HepG2 (cell line): ENCODE data around the gene TMEM135. TPM values are rescaled to one million over a fixed set of nuclear protein-coding genes. Genes with fewer than 3 reads are reported as not detected.

ENCODE experiments used
- ATAC-seq: fragments of 200-7000 bp; cut with Tn5 transposase; 3 replicates; pipeline ENCODE4 v1.9.1; 2020; ENCODE audit warnings: mild to moderate bottlenecking, moderate library complexity
- BruUV-seq: library from RNA; stranded (reverse); fragments of 400-500 nt; replicated peaks from 2 replicates; lab custom pipeline; 2021; lab: Mats Ljungman, UMichigan
- CTCF ChIA-PET: fragments of 300-600 bp; formaldehyde crosslinking; extraction: SDS; loops from one replicate; lab custom pipeline; 2021; ENCODE audit warnings: low total read pairs, inconsistent platforms, low intra/inter-chr PET ratio; lab: Yijun Ruan, JAX
- POLR2A ChIA-PET: fragments of 350-600 bp; sonication (Branson Sonifier 250); formaldehyde crosslinking; loops from one replicate; lab custom pipeline; 2020; ENCODE audit warnings: antibody characterized with exemption, inconsistent platforms; lab: Yijun Ruan, JAX
- DNase-seq: peaks from one replicate; pipeline ENCODE4 v3.0.0-alpha.2; 2015; ENCODE audit warnings: low spot score
- FAIRE-seq: peaks from 3 replicates; lab custom pipeline; 2011; peaks lifted over from hg19 to GRCh38; lab: Jason Lieb, UNC
- H2AFZ ChIP-seq: one replicate; pipeline ENCODE4 v1.6.1; 2011; ENCODE audit warnings: low read length, inconsistent platforms
- H3K27ac ChIP-seq: fragments of 300-600 bp; 3 replicates; pipeline ENCODE4 v1.8.0; 2011; ENCODE audit warnings: mixed run types, mild to moderate bottlenecking, mixed read lengths, low read length, inconsistent platforms; ENCODE audit not compliant: insufficient read depth; ENCODE audit errors: extremely low read length
- H3K27me3 ChIP-seq, 2 experiments: fragments of 200-600 bp in 1 of 2; 2 replicates in 1 of 2; 3 replicates in 1 of 2; pipeline versions ENCODE4 v1.6.0 to v1.8.0; 2011; ENCODE audit warnings: low read length in 2 of 2, mild to moderate bottlenecking in 2 of 2, moderate library complexity in 2 of 2, inconsistent platforms in 1 of 2; ENCODE audit not compliant: insufficient read depth in 2 of 2, control insufficient read depth in 1 of 2
- H3K36me3 ChIP-seq, 2 experiments: fragments of 200-600 bp in 1 of 2; replicated peaks in 1 of 2; 2 replicates in 1 of 2; 3 replicates in 1 of 2; pipeline versions ENCODE4 v1.5.1 to v1.8.0; 2011; ENCODE audit warnings: low read length in 2 of 2, inconsistent platforms in 1 of 2; ENCODE audit not compliant: insufficient read depth in 2 of 2, control insufficient read depth in 1 of 2
- H3K4me1 ChIP-seq: 2 replicates; pipeline ENCODE4 v1.5.1; 2012; ENCODE audit warnings: low read length, inconsistent platforms; ENCODE audit not compliant: insufficient read depth
- H3K4me2 ChIP-seq: 2 replicates; pipeline ENCODE4 v1.6.0; 2011; ENCODE audit warnings: low read depth, low read length, inconsistent platforms
- H3K4me3 ChIP-seq, 3 experiments: fragments of 200-600 bp in 1 of 3; sonication (generic), shearing (Covaris generic) in 1 of 3; replicated peaks in 1 of 3; 2 replicates each; pipeline ENCODE4 v1.5.1; 2011 to 2016; ENCODE audit warnings: low read length in 3 of 3, inconsistent platforms in 2 of 3, low read depth in 2 of 3, mild to moderate bottlenecking in 2 of 3, control low read depth in 1 of 3, mixed read lengths in 1 of 3; ENCODE audit not compliant: insufficient read depth in 1 of 3
- H3K79me2 ChIP-seq: one replicate; pipeline ENCODE4 v1.6.1; 2011; ENCODE audit warnings: low read length, inconsistent platforms; ENCODE audit not compliant: insufficient read depth
- H3K9ac ChIP-seq: 2 replicates; pipeline ENCODE4 v1.6.0; 2011; ENCODE audit warnings: mild to moderate bottlenecking, low read depth, low read length, inconsistent platforms; ENCODE audit not compliant: insufficient read depth
- H3K9me3 ChIP-seq: 2 replicates; pipeline ENCODE4 v1.5.1; 2012; ENCODE audit warnings: mild to moderate bottlenecking, low read length
- H4K20me1 ChIP-seq: 2 replicates; pipeline ENCODE4 v1.6.0; 2011; ENCODE audit warnings: inconsistent platforms, mild to moderate bottlenecking, low read length, moderate library complexity; ENCODE audit not compliant: insufficient read depth
- AKAP8 ChIP-seq: sonication (generic); formaldehyde crosslinking; IDR thresholded peaks from 2 replicates; pipeline ENCODE4 v1.5.1; 2020; ENCODE audit warnings: mild to moderate bottlenecking, missing genetic modification reagents
- ARNT2 ChIP-seq: sonication (generic); formaldehyde crosslinking; IDR thresholded peaks from 2 replicates; pipeline ENCODE4 v1.8.0; 2022; ENCODE audit warnings: mild to moderate bottlenecking, low read depth, missing genetic modification reagents, moderate library complexity
- CENPT ChIP-seq: sonication (generic); formaldehyde crosslinking; IDR thresholded peaks from 2 replicates; pipeline ENCODE4 v1.8.0; 2022; ENCODE audit warnings: low read depth, mild to moderate bottlenecking, moderate library complexity, missing genetic modification reagents
- EED ChIP-seq: sonication (generic); formaldehyde crosslinking; IDR thresholded peaks from 2 replicates; pipeline ENCODE4 v1.5.0; 2020; ENCODE audit warnings: mild to moderate bottlenecking, missing genetic modification reagents
- HMG20B ChIP-seq: conservative IDR thresholded peaks from 2 replicates; pipeline ENCODE4 v1.6.1; 2016; ENCODE audit warnings: missing genetic modification reagents, missing compliant biosample characterization
- MBNL3 ChIP-seq: fragments of 250-450 bp; sonication (Bioruptor Pico); conservative IDR thresholded peaks from 2 replicates; pipeline ENCODE4 v1.8.0; 2022; ENCODE audit warnings: mild to moderate bottlenecking, inconsistent platforms
- RNF2 ChIP-seq: fragments of 450-650 bp; conservative IDR thresholded peaks from 2 replicates; pipeline ENCODE4 v1.6.1; 2016; ENCODE audit warnings: low read depth
- SIN3B ChIP-seq: fragments of 150-350 bp; IDR thresholded peaks from 2 replicates; pipeline ENCODE4 v1.6.1; 2014; ENCODE audit warnings: low read length
- SRSF1 ChIP-seq: fragments of 200-400 bp; formaldehyde crosslinking; optimal IDR thresholded peaks from 2 replicates; pipeline ENCODE3; 2017; ENCODE audit warnings: mild to moderate bottlenecking, low read depth, low read length, moderate library complexity
- ZMAT5 ChIP-seq: sonication (generic); formaldehyde crosslinking; IDR thresholded peaks from 2 replicates; pipeline ENCODE4 v1.5.0; 2020; ENCODE audit warnings: mild to moderate bottlenecking, low read depth, missing genetic modification reagents, borderline replicate concordance
- ZNF7 ChIP-seq: IDR thresholded peaks from 2 replicates; pipeline ENCODE4 v1.6.1; 2016; ENCODE audit warnings: missing biosample characterization, missing genetic modification reagents
- ZNF878 ChIP-seq: sonication (generic); formaldehyde crosslinking; IDR thresholded peaks from 2 replicates; pipeline ENCODE4 v1.8.1; 2023; ENCODE audit warnings: mild to moderate bottlenecking, missing genetic modification reagents, moderate library complexity
- whole genome bisulfite sequencing: methylation state at CpG from one replicate; pipeline ENCODE4 v1.1.6; 2017; ENCODE audit warnings: low lambda C conversion rate; 5-methylcytosine and 5-hydroxymethylcytosine counted together
- in situ Hi-C: cut with HindIII; loops from 2 replicates; pipeline ENCODE4 v1.10.0; 2017; ENCODE audit warnings: low pct_unique_long_range_greater_than_20kb; ENCODE audit not compliant: extremely low pct_ligation_motif_present
- intact Hi-C: fragments of 100-400 bp; cut with micrococcal nuclease; formaldehyde crosslinking; loops from one replicate; pipeline ENCODE4 v1.10.0; 2022; ENCODE audit not compliant: unreplicated experiment
- polyA plus RNA-seq, 8 experiments: library from polyadenylated mRNA; depleted of rRNA in 3 of 8; stranded (reverse) in 7 of 8; unstranded in 1 of 8; fragments of >200 nt; fragmentation: Illumina TruSeq in 4 of 8; extraction: Trizol in 4 of 8; gene quantifications; 2 replicates each; pipeline versions ENCODE4 v1.2.1 to v1.2.3, GENCODE V29; 2011 to 2016; ENCODE audit warnings: low read depth in 4 of 8, missing spikeins in 1 of 8, mixed read lengths in 1 of 8; ENCODE audit not compliant: insufficient read depth in 1 of 8
- total RNA-seq, 5 experiments: library from RNA; depleted of rRNA; stranded (reverse); fragments of >200 nt; fragmentation: Illumina TruSeq; extraction: Trizol; gene quantifications; 2 replicates each; pipeline ENCODE4 v1.2.3, GENCODE V29; 2016; ENCODE audit warnings: low read depth in 1 of 5
- TF ChIP-seq, protein P1 (sequence below): sonication (generic); formaldehyde crosslinking; IDR thresholded peaks from 2 replicates; pipeline ENCODE4 v1.4.0; 2020; ENCODE audit warnings: missing genetic modification reagents; ENCODE audit errors: not compliant biosample characterization
- TF ChIP-seq, protein P2 (sequence below): IDR thresholded peaks from 2 replicates; pipeline ENCODE4 v1.6.1; 2016; ENCODE audit warnings: mild to moderate bottlenecking
- TF ChIP-seq, protein P3 (sequence below): sonication (generic); formaldehyde crosslinking; IDR thresholded peaks from 2 replicates; pipeline ENCODE4 v1.4.0; 2020; ENCODE audit warnings: missing genetic modification reagents

The TMEM135 gene
- total and polyA plus RNA-seq, 2 of the 13 experiments (the other 11 are each of a cell fraction or from before 2014, with no cell fraction given), result 36.6 to 88.9 TPM

- TF ChIP-seq AKAP8 (no peak), ZNF878 (CRISPR knock-in tag) (no peak), MBNL3 (CRISPR knock-in tag) (no peak), ZNF7 (CRISPR knock-in tag) (no peak), HMG20B (CRISPR knock-in tag) (no peak)
- TF ChIP-seq, protein P1, sequence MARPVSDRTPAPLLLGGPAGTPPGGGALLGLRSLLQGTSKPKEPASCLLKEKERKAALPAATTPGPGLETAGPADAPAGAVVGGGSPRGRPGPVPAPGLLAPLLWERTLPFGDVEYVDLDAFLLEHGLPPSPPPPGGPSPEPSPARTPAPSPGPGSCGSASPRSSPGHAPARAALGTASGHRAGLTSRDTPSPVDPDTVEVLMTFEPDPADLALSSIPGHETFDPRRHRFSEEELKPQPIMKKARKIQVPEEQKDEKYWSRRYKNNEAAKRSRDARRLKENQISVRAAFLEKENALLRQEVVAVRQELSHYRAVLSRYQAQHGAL (CRISPR knock-in tag), result no peak
- TF ChIP-seq, all 625 proteins: peak for 0
Observed at GRCh38 chr11:87022254-87022653, 15.5 kb upstream of the TMEM135 start (continued).

DNA sequence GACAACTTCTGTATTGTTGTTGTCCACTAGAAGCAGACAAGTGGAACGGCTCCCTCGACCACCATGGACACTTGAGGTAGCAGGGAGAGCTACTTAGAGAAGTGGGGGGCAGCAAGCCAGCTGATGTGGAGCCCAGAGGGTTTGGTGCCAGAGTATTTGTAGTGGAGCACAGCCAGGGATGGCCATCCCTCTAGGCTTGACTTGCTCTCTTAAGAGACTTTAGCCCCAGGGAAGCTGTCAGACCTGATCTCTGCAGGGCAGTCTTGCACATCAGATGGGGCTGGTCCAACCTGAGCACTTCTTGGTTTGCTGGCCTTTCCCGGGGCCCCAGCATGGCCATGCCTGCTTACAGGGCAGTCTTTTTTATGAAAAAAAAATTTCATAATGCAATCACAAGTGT is 15.0 kb upstream of the TMEM135 start:
- no peak overlapping the region for H3K4me3 ChIP-seq
- H3K4me1 ChIP-seq, result peaks cover 49% of the 10 kb centered on the region
- intact Hi-C loops (no loop called here), in situ Hi-C loops (no loop called here)
- no peak for FAIRE-seq
- TF ChIP-seq CENPT (CRISPR knock-in tag) (no peak), ZMAT5 (CRISPR knock-in tag) (no peak), EED (CRISPR knock-in tag) (no peak), RNF2 (no peak), SRSF1 (no peak), ARNT2 (no peak), SIN3B (no peak)
- TF ChIP-seq, protein P2, sequence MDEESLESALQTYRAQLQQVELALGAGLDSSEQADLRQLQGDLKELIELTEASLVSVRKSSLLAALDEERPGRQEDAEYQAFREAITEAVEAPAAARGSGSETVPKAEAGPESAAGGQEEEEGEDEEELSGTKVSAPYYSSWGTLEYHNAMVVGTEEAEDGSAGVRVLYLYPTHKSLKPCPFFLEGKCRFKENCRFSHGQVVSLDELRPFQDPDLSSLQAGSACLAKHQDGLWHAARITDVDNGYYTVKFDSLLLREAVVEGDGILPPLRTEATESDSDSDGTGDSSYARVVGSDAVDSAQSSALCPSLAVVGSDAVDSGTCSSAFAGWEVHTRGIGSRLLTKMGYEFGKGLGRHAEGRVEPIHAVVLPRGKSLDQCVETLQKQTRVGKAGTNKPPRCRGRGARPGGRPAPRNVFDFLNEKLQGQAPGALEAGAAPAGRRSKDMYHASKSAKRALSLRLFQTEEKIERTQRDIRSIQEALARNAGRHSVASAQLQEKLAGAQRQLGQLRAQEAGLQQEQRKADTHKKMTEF (CRISPR knock-in tag), result no peak
- TF ChIP-seq, protein P3, sequence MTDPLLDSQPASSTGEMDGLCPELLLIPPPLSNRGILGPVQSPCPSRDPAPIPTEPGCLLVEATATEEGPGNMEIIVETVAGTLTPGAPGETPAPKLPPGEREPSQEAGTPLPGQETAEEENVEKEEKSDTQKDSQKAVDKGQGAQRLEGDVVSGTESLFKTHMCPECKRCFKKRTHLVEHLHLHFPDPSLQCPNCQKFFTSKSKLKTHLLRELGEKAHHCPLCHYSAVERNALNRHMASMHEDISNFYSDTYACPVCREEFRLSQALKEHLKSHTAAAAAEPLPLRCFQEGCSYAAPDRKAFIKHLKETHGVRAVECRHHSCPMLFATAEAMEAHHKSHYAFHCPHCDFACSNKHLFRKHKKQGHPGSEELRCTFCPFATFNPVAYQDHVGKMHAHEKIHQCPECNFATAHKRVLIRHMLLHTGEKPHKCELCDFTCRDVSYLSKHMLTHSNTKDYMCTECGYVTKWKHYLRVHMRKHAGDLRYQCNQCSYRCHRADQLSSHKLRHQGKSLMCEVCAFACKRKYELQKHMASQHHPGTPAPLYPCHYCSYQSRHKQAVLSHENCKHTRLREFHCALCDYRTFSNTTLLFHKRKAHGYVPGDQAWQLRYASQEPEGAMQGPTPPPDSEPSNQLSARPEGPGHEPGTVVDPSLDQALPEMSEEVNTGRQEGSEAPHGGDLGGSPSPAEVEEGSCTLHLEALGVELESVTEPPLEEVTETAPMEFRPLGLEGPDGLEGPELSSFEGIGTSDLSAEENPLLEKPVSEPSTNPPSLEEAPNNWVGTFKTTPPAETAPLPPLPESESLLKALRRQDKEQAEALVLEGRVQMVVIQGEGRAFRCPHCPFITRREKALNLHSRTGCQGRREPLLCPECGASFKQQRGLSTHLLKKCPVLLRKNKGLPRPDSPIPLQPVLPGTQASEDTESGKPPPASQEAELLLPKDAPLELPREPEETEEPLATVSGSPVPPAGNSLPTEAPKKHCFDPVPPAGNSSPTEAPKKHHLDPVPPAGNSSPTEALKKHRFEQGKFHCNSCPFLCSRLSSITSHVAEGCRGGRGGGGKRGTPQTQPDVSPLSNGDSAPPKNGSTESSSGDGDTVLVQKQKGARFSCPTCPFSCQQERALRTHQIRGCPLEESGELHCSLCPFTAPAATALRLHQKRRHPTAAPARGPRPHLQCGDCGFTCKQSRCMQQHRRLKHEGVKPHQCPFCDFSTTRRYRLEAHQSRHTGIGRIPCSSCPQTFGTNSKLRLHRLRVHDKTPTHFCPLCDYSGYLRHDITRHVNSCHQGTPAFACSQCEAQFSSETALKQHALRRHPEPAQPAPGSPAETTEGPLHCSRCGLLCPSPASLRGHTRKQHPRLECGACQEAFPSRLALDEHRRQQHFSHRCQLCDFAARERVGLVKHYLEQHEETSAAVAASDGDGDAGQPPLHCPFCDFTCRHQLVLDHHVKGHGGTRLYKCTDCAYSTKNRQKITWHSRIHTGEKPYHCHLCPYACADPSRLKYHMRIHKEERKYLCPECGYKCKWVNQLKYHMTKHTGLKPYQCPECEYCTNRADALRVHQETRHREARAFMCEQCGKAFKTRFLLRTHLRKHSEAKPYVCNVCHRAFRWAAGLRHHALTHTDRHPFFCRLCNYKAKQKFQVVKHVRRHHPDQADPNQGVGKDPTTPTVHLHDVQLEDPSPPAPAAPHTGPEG, result no peak
- no peaks in the 10 kb centered on the region for H3K36me3 ChIP-seq
- BruUV-seq, result no TSS peak
- H3K27ac ChIP-seq, result no peak overlapping the region
- H3K79me2 ChIP-seq, result no peaks in the 10 kb centered on the region
- H3K9me3 ChIP-seq, result no peaks in the 10 kb centered on the region
- H4K20me1 ChIP-seq, result no peaks in the 10 kb centered on the region
- no peaks in the 10 kb centered on the region for H3K27me3 ChIP-seq
- ATAC-seq, result no peak; the same call in 2 of the 3 replicates
- H3K4me2 ChIP-seq, result no peak overlapping the region
- CTCF ChIA-PET, result no interaction called here
- H3K9ac ChIP-seq, result no peak overlapping the region
- no peak overlapping the region for H2AFZ ChIP-seq
- POLR2A ChIA-PET, result interaction anchor here (1.0 to 1.4 kb wide), 2 partner anchors 14 to 17 kb away, joined by 3 to 4 read pairs; no protein-coding TSS in a partner anchor
- no peak for DNase-seq
- WGBS, result 96% methylated on average over 3 of the region's 3 CpGs
